ENCODE data around the gene DXO. TPM values are rescaled to one million over a fixed set of nuclear protein-coding genes. Genes with fewer than 3 reads are reported as not detected.

DXO gene
- total and polyA plus RNA-seq, 2 of the 13 experiments (the other 11 are each of a cell fraction or from before 2014, with no cell fraction given): 18.6 to 26.2 TPM

- TF ChIP-seq SMC3 (IDR thresholded peaks at IDR 0.05; ENCODE audit: low read length) (no peak), HNRNPH1 (optimal IDR thresholded peaks at IDR 0.05; ENCODE audit: low read depth, low read length) (no peak), ZNF234 (CRISPR knock-in tag; conservative IDR thresholded peaks at IDR 0.05) (no peak), ZNF468 (CRISPR knock-in tag; IDR thresholded peaks at IDR 0.05) (no peak), ZNF816 (CRISPR knock-in tag; IDR thresholded peaks at IDR 0.05; ENCODE audit: borderline replicate concordance) (no peak), ETV5 (CRISPR knock-in tag; IDR thresholded peaks at IDR 0.05; ENCODE audit: borderline replicate concordance) (no peak), PHF20 (CRISPR knock-in tag; IDR thresholded peaks at IDR 0.05) (peak; percentile 45; the same call in 1 of the 2 replicates), ZNF160 (CRISPR knock-in tag; IDR thresholded peaks at IDR 0.05) (no peak), E2F5 (CRISPR knock-in tag; conservative IDR thresholded peaks at IDR 0.05) (no peak), ZNF251 (CRISPR knock-in tag; IDR thresholded peaks at IDR 0.05) (no peak), ZMAT3 (CRISPR knock-in tag; conservative IDR thresholded peaks at IDR 0.05) (no peak), EEA1 (CRISPR knock-in tag; IDR thresholded peaks at IDR 0.05; ENCODE audit: borderline replicate concordance) (0 out of 2 replicates have a peak, but pooled peaks have one; percentile 23), CTCF (CRISPR knock-in tag; IDR thresholded peaks at IDR 0.05) (no peak)
- TF ChIP-seq, protein P1, sequence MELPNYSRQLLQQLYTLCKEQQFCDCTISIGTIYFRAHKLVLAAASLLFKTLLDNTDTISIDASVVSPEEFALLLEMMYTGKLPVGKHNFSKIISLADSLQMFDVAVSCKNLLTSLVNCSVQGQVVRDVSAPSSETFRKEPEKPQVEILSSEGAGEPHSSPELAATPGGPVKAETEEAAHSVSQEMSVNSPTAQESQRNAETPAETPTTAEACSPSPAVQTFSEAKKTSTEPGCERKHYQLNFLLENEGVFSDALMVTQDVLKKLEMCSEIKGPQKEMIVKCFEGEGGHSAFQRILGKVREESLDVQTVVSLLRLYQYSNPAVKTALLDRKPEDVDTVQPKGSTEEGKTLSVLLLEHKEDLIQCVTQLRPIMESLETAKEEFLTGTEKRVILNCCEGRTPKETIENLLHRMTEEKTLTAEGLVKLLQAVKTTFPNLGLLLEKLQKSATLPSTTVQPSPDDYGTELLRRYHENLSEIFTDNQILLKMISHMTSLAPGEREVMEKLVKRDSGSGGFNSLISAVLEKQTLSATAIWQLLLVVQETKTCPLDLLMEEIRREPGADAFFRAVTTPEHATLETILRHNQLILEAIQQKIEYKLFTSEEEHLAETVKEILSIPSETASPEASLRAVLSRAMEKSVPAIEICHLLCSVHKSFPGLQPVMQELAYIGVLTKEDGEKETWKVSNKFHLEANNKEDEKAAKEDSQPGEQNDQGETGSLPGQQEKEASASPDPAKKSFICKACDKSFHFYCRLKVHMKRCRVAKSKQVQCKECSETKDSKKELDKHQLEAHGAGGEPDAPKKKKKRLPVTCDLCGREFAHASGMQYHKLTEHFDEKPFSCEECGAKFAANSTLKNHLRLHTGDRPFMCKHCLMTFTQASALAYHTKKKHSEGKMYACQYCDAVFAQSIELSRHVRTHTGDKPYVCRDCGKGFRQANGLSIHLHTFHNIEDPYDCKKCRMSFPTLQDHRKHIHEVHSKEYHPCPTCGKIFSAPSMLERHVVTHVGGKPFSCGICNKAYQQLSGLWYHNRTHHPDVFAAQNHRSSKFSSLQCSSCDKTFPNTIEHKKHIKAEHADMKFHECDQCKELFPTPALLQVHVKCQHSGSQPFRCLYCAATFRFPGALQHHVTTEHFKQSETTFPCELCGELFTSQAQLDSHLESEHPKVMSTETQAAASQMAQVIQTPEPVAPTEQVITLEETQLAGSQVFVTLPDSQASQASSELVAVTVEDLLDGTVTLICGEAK (IDR thresholded peaks at IDR 0.05): no peak
- TF ChIP-seq, protein P1 (CRISPR knock-in tag; IDR thresholded peaks at IDR 0.05): no peak
- TF ChIP-seq, protein P2, sequence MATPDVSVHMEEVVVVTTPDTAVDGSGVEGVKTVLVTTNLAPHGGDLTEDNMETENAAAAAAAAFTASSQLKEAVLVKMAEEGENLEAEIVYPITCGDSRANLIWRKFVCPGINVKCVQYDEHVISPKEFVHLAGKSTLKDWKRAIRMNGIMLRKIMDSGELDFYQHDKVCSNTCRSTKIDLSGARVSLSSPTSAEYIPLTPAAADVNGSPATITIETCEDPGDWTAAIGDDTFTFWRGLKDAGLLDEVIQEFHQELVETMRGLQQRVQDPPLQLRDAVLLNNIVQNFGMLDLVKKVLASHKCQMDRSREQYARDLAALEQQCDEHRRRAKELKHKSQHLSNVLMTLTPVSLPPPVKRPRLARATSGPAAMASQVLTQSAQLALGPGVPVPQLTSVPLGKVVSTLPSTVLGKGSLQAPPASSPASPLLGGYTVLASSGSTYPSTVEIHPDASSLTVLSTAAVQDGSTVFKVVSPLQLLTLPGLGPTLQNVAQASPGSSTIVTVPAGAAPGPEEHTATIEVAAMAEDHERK (CRISPR knock-in tag; IDR thresholded peaks at IDR 0.05; ENCODE audit: low read depth): no peak
Measured at GRCh38 chr6:31946370-31946885, 25.5 kb downstream of the DXO start (continued).

All from HepG2 (cell line).